CD4-positive, alpha-beta T cell treated with Interleukin-4 for 4 hours (primary cell): ENCODE data around the gene PIGW.

Source experiments
- DNase-seq: peaks from one replicate; pipeline ENCODE4 v3.0.0-alpha.2; 2020

PIGW gene, protein sequence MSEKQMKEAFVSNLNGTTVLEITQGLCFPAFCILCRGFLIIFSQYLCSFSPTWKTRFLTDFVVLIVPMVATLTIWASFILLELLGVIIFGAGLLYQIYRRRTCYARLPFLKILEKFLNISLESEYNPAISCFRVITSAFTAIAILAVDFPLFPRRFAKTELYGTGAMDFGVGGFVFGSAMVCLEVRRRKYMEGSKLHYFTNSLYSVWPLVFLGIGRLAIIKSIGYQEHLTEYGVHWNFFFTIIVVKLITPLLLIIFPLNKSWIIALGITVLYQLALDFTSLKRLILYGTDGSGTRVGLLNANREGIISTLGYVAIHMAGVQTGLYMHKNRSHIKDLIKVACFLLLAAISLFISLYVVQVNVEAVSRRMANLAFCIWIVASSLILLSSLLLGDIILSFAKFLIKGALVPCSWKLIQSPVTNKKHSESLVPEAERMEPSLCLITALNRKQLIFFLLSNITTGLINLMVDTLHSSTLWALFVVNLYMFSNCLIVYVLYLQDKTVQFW

DNA sequence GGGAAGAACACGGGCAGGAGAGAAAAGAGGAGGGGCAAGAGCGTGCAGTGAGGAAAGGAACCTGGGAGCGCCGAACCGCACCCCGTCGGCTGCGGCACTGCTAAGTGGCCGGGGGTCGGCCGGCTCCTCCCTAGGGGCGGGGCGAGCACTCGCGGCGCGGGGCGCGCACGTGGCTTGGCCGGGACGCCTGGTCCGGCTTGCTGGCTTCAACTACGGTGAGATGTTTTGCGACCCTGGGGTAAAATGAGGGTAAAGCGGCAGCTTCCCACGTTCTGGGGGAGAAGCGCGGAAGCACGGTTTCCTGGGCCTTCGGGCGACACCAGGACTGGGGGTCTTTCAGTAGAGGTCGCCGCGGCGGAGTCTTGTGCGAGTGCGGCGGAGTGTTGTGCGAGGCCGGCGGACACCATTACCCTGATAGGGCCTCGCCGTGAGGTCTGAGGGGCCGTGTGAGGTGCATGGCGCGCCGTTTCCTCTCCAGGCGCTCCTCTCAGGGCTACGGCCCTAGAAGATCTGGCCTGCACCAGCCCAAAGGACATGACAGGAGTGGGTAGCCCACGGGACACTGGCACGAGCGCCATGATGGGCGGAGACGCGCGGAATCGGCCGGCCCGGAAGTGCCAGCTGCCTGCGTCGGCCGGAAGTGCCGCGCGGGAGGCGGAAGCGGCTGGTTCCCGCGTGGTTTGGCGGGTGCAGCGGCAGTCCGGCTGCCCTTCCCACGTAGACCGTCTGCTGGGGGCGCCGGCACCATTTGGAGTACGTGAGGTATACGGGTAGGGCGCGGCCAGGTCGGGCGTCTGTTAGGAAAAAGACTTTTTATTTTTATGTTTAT, at the start of gene PIGW, which contains the start of gene MYO19:
PIGW (plus strand) TSS at position 148 of the 829 bp plus-strand sequence. CDS start 2,115 bp downstream, outside the sequence.
MYO19 (minus strand) TSS at position 29 of the 829 bp plus-strand sequence. CDS start 2,330 bp downstream, outside the sequence.
- peak; percentile 85 for DNase-seq

DNA sequence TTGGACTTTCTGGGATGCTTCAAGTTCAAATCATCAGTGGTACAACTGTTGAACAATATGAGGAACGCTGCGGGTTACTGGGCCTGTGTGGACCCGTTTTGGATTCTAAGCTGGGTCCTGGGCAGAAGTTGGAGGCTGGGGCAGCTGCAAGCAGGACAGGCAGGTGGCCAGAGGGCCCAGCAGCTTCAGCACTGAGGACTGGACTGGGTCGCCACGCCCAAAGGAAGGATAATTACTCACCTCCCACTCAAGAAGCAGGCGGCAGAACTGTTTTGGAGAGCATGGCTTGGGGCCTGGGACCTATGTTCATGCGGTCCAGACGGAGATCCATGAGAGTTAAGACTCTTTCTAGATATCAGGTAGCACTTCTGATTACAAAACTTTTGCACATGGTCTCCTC, 49.8 kb upstream of the PIGW start:
- no peak for DNase-seq

DNA sequence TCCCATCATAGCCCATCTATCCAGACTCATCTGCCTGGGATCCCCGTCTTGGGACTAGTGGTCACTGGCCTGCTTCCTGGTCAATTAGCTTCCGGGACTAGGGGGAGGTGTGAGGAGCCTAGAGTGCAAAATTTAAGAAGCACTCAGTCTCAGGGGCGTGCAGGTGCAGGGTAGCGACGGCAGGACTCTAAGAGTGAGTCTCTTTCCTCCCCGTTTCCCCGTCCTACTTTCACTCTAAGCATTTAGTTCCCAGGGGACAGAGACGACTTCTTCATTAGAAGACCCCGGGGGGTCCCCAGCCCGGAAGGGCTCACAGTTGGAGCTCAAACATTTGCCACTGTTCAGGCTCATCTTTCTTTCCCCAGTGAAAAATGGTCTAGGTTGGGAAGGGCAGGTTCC, 49.0 kb upstream of the PIGW start:
- DNase-seq, result no peak

DNA sequence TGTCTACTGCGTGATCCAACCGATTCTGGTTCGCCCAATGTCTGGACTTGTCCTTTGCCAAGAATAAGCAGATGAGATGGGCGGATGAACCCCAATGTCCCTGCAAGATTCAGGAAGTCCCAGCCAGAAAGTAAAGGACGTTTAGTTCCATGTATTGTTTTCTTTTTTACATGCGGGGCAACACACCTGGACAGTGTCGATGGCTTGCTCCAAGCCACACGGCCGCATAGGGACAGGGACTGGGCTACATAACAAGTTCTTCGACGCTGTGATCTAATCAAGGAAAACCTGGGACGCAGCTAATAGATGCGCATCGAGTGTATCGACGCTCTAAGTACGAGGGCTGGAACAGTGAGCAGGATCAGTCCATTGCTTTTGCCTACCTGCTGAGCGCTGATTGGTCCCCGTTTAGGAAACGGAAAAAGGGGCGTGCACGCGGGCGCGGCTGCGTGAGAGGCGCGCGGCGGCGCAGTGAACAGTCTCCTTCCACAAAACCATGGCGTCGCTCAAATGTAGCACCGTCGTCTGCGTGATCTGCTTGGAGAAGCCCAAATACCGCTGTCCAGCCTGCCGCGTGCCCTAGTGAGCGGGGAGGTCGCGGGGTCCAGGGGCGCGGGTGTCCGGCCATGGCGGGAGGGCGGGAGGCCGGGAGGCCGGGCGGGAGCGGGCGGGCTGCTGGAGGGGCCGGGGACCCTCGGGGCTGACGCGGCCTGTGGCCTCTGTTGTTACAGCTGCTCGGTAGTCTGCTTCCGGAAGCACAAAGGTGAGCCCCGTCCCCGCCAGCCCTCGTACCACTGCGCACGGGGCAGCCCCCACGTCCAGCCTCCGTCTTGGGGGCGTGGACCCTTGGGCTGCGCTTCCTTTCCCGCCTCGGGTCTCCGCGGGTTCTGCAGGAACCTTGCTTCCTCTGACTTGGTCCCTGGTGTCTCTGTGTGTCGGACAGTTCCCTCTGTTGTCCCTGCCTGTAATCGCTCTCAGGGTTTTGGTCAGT, 48.3 kb upstream of the PIGW start, which contains the start of gene ZNHIT3:
ZNHIT3 (plus strand) TSS at position 478 of the 991 bp plus-strand sequence; CDS start at position 497, 19 bp downstream.
- peak; percentile 91 for DNase-seq

DNA sequence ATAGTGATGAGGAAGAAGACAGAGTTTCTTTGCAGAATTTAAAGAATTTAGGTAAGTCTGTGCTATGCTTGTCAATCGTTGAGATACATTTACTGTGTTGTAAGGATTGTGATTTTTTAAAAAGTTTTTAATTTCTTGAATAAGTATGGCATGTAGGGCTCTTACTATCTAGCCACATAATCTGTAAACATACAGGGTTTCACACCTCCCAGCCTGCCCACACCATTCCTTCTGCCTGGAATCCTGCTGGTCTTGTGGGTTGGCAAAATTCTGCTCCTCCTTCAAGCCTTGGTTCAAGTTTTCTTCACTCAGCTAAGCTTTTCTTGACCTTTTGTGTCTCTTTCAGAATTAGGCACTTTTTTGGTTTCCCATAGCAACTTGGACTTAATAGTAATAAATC, 40.8 kb upstream of the PIGW start:
- DNase-seq, result no peak

DNA sequence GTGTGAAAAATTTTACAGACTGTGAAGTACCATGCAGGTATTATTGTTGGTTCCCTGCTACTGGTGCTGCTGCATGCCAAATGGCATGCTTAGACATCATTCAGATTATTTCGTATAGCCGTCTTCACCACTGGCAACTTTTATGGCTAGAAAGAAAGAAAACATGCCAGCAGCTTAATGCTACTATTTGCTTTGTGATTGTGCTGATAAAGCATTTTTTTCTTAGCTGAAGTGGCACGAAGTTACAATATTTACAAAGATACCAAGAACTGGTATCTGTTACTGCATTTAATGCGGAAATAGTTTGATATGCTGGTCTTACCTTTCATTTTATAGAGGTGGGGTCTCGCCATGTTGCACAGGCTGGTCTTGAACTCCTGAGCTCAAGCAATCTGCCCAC, 40.1 kb upstream of the PIGW start:
- no peak for DNase-seq

DNA sequence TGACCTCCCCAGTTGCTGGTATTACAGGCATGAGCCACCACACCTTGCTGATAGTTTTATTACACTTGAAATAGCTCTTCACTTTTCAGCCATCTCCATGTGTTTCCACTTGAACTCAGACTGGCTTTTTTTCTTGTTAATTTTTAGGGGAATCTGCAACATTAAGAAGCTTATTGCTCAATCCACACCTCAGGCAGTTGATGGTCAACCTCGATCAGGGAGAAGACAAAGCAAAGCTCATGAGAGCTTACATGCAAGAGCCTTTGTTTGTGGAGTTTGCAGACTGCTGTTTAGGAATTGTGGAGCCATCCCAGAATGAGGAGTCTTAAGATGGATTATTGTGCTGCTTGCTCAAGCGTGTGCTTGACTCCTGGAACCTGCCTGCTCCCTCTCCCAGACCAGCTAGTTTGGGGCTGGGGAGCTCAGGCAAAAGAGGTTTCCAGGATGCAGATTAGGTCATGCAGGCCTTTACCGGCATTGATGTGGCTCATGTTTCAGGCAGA, 39.7 kb upstream of the PIGW start:
- DNase-seq, result no peak

DNA sequence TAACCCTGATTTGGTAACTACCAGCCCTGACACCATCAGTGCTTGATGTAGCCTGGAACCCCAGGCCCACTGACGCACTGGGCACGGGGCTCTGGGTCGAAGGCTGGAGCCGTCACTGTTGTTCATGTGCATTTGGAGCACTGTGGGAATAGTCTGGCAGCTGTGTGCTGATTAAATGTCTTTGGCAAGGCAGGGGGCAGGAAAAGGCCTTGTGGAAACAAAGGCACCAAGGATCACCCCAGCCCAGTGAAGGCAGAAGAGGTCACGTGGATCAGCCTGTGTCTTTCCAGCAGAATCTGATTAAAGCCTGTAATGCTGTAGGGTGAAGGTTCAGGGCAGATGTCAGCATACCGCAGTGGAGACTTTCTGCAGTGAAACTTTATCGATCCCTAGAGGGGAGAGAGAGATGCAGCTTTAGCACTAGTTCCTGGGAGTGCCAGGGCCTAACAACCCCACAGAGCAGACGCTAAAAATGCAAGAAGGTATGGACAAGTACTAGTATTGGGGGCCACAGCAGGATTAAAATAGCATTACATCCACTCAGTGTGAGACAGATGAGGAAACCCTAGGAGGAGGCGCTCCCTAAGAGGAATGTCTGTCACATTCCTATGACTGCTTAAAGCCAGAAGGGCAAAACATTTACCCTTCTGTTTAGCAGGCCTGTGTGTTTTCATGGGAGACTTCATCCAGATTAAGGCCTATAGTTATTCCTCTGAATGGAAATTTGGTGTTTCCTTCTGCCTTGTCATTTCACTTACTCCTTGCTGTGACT, 38.6 kb upstream of the PIGW start:
- DNase-seq, result no peak

DNA sequence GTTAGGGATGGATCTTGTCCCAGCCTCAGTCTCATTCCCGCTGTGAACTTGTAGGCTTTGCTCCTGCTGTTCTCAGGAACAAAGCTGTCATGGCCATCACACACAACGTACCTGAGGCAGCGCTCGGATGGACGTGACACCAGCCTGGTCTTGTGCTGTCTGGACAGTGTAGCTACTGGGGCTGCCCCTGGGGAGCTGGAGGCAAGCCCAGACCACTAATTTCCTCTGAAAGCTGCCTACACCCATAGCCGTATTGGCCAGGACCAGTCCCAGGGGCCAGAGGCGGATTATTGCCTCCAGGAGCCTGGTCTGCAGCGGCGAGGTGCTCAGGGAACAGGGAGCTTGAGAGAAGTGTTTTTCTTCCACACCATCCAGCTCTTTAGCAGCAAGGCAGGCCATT, 36.6 kb upstream of the PIGW start:
- DNase-seq, result no peak

DNA sequence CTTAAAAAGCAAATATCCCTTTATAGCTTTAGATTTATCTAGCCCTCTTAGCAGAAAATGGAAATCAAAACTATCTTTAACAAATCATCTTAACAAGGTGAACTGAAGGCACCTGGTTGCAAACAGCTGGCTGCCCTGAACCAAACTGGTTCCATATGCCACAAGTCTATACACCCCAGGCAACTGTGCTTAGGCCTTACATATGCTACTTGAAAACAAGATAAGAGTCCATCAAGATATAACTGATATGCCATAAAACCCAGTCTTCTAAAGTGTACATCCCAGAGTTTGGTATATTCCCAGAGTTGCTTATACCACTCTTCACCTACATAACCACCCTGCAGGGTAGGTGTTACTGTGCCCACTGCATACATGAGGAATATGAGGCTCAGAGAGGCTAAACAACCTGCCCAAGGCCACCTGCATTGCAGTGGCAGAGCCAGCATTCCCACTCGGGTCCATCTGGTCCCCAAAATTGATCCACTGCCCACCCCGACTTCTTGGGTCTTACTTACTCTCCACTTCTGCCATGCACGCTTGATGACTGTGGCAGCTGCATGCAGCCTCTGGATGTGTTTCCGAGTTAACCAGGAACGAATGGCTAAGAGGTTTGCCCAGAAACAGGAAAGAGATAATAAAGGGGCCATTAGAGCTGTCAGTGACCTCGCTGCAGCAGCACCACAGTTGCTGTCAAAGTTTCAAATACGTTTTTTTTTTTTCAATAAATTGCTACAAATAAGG, 36.1 kb upstream of the PIGW start:
- DNase-seq, result no peak

DNA sequence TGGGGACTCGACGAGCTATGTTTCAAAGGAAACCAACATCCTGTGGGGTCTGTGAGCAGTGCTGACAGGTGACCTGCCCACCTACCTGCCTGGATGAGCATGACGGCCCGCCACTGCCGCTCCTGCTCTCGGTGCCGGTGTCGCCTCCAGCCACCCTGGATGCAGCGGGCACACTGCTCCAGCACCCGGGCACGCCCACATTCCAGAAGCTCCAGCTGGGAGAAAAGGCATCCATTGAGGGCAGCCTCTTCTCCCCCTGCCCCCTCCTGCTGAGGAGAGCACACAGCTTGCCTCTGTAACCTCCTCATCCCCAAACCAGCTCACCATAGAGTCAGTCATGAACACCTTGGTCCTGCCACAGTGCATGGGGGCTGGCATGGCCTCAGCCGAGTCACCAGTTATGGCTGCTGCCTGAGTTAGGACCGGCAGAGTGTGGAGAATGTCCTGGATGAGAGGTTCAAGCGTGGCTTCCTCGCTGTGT, 34.0 kb upstream of the PIGW start:
- DNase-seq, result no peak

DNA sequence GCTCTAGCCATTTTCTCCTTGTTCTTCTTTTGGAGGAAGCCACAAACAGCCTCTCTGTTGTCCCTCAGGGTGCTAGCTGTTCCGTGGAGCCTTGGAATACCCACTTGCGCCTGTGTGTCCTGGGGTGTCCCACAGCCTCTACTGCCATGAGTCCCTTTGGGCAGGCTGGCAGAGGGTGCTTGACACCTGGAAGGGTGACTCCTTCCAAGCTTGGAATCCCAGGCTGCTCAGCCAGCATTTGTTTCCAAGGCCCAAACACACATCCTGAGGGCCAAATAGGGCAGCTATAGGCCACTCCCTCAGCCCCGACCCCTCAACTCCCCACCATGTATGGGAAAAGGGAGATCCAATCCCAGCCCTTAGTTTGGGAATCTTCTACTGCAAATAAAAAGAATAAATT, 33.4 kb upstream of the PIGW start:
- DNase-seq, result no peak

DNA sequence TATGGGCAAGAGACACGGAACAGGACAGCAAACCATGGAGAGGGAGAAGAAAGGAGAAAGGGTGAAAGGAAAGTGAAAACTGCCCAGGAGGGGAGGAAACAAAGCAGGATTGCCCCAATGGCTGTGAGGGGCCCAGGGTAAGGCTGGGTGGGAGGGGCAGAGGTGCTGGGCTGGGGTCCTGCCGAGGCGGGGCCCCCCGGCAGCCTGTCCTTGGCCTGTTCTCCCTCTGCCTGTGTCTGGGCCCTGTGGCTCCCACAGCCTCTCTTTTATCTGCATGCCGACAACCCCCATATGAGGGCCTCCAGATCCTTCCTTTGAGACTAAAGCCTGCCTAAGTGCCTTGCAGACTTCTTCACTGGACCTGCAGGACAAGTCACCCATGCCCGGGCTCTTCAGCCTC, 32.8 kb upstream of the PIGW start:
- no peak for DNase-seq

DNA sequence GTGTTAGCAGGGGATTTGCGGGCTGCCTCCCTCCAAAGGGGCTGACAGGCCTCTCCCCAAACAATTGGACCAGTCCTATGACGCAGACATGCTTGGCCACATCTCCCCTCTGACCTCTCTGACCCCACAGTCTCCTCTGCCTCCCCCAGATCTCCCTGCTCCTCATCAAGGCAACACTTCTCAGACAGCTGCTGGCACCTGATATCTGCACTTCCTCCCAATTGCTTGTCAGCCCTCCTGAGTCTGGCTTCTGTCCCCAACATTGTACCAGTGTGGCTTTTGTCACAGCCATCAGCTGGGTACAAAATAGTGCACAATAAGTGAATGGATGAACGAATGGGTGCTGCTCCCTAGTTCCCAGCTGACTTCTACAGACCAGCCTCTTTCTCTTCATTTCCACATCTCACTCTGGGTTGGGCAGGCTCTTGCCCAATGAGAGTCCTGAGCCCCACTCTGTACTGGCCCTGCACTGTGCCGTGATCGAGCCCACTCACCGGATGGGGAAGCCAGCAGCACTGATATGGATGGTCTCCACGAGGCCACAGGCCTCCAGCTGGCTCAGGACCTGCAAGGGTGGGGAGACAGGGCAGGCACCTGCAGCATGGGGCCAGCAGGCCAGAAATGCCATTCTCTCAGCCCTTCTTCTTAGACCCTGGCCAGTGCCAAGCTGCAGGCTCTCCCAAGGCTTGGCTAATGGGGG, 31.2 kb upstream of the PIGW start:
- no peak for DNase-seq

DNA sequence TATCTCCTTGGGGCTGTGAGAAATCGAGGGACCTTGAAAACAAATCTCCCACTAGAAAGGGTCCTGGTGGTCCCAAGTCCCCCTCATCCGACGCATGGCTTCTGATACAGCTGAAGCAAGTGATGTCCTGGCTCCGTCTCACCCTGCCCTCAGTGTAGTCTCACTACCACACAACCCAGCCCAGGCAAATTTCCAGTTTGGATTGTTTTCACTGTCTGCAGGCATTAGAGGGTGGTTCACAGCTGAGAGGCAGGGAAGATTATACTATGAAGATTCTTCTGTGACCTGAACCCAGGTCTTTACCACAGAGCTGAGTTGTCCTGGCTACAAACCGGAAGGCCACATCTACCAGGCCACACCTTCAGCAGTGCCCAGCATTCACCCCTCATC, 30.6 kb upstream of the PIGW start:
- no peak for DNase-seq

DNA sequence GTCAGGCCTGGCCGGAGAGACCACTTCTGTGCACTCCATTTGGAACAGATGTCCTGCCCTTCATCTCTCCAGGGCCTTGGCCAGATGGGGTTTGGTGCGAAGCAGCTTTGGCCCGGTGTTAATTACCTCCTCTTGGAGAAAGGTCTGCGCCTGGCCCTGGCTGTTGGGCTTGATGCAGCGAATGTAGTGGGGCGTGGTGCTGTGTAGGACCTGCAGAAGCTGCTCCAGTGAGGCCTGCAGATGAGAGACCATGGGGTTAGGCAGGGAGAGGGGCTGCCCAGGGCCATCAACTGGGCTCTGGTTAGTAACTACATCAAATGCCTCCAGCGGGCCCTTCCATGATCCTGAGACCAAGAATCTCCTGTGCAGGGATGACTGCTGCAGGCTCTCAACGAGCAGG, 29.6 kb upstream of the PIGW start:
- no peak for DNase-seq

DNA sequence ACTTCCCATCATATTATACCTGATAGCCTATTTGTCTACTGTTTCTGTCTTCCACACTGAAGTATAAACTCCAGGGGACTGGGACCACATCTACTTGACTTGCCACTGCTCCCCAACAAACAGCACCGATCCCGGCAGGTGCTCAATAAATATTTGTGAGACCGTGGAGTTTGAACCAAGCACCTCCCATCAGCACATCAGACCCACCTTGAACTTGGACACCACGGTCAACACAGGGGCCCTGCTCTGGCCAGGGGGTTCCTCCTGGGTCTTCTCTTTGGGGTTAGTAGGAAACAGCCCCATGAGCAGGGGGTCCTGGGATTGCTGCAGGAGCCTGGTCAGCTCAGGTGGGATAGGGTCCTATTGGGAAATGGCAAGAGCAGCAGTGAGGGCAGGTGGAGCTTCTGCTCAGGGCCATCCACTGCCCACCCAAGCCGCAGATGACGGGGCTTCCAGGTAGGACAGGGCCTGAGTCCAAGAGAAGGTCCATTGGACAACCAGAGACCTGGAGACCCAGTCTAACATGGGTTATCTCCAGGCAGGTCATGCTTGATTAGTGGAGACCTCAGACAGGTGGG, 28.4 kb upstream of the PIGW start:
- DNase-seq, result no peak

DNA sequence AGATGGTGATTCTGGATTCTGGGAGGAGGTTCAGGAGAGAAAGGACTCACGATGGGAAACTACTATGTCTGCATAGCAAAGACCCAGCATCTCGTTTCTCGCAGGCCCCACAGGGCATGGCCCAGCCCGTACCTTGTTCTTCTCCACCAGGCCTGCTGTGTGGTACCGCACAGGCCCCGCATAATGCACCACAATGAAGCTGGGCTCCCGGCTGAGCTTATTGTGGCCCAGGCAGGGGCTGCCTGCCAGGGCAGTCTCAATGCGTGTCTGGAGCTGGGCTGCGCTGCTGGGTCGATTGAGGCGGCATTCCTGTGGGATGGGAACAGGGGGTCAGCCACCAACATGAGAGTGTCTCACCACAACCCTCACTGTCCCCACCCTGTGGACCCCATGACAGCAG, 28.0 kb upstream of the PIGW start:
- no peak for DNase-seq

DNA sequence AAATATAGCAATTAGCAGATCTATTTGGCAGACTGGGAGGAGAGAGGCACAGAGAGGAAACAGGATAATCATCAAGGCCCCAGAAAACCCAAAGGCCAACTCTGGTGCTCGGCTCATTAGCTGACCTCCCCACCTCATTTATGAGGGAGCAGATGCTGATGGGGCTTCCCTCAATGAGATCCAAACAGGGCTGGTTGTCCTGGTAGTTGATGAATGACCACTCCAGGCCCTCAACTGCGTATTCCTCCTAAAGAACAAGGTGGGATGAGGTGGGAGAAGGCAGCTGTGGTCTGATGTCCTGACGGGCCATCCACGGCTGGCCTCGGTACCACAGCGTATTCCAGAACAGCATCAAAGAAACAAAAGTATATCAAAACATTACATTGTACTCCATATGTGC, 27.5 kb upstream of the PIGW start:
- no peak for DNase-seq
